HG02973 (cell line): ENCODE measurements around the gene TENM4.
"Not testable (repeated sequence)": the region's sequence is repeated elsewhere in the genome, so short reads cannot be mapped to it uniquely, and the experiment has no call there.

Experiments
- ATAC-seq: cut with Tn5 transposase; IDR thresholded peaks from one replicate; pipeline ENCODE4 v1.9.1; 2021; ENCODE audit warnings: moderate library complexity; ENCODE audit not compliant: unreplicated experiment

TENM4 gene

DNA sequence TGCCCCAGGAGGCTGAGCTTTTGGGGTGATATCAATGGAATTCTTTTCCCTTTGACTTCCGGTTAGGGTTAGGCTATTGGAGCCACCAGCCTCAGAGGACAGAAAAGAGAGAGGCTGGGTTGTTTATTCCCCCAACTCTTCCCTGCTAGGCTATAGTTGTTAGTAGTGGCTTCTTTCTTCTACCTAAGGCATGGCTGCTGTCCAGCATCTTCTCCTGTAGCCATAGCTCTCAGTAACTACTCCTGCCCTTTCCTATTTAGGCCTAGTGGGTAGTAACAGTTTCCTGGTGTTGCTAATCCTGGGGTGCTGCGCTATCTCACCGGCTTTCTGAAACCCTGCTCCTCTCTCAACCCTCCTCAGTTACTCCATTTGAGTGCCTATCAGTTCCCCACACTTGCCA, 184.9 kb downstream of the TENM4 start:
- ATAC-seq, result no peak

DNA sequence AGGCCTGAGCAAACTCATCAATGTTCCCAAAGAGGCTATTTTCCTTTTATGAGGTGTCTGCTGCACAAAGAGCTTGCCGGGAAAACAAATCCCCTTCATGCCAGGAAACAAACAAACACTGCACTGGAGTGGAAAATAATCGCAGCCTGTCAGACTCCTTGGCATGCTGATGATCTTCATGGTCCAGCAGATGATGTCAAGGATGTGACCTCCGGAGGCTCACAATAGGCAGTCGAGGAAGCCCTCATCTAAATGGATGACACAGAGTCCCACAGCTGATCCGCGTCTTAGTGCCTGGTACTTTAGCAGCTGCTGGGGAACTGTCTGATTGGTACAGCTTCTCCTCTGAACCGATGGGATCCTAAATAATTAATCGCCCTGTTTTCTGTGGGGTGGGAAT, 187.6 kb downstream of the TENM4 start:
- no peak for ATAC-seq

DNA sequence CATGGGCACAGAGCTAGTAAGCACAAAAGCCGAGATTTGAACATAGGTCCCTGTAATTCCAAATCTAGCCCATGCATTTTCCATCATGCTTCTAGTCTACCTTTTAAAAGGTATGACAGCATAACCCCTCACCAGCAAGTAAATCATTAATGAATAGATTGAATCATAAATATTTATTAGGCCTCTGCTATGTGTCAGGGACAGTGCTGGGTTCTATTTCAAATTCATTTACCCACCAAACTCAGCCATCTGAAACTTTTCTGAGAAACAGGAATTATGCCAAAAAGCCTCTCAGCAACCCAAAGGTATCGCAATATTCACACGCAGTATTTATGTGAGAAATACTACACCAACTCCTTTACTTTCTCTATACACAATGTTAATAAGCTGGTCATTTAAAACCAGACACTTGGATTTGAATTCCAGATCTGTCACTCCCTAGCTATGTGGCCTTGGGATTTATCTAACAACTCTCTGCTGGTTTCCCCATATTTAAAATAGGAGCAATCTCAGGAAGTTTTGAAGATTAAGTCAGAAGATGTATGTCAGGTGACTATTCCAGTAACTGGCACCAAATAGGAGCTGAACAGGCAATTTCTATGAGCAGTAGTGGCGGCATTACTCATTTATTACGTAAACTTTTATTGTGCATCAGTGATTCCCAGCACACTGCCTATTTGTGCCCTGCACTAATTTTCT, 191.4 kb downstream of the TENM4 start:
- ATAC-seq, result no peak

DNA sequence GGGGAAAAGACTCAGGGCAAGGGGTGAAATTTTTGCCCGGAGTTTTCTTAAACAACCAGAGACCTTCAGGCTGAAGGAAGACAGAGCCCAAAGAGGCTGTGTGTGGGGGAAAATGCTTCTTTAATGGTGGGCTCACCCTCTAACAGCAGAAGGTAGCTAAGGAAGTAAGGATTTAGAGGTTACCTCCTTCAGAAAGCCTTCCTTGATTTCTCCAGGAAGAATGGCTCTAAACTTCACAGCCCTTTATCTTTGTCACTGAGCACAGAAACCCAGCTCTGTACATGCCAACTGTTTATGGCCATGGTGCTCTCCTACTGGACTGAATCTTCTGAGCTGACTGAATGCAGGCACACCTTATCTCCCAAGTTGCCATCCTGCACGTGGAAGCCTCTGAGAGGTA, 196.0 kb downstream of the TENM4 start:
- no peak for ATAC-seq

DNA sequence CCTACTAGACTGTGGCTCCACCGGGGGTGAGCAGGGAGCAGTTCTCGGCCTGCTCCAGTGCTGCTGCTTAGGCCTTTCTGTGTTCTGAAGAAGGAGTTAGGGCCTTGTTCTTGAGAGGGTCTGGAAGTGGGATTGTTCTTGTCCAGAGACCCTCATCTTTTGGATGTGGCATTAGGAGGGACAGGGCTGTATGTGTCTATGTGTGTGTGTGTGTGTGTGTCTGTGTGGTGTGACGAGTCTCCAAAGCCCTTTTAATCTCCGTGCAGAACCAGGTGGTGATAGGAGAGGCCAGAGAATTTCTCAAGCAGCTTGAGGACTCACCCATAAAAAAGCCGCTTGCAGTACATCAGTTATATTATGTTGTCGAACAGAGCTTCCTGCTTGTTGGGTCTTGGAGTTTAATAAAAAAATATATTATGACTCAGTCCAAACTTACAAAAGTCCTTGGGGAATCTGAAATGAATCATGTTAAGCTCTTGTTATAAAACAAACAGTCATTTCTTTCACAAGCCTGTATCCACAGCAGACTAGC, 196.5 kb downstream of the TENM4 start:
- ATAC-seq, result no peak

DNA sequence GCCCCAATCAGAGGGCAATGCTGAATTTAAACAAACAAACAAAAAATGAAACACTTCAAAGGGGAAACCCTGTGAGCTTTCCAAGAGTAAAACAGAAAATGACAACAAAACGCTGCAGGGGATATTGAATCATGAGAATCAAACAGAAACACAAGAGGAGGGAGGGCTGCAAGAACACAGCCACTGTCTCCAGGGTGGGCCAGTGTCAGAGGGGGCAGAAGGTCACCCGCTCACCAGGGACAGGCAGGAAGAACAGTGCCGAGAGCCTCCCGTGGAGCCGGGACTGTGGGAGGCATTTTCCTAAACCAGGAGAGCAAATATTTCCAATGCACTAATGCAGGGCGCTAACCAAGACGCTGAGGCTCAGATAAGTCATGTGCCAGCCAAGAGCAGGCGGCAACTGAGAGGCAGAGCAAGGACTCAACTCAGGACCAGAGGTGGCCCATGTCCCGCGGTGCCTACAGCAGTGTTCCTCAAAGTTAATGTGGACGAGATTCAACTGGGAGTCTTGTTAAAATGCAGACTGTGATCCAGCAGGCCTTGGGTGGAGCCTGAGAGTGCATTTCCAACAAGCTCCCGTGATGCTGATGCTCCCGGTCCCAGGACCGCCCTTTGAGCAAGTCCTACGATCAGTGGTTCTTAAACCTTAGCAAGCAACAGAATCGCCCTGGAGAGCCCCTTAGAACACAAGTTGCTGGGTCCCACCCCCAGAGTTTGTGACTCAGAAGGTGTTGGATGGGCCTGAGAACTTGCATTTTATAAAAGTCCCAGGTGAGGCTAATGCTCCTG, 197.2 kb downstream of the TENM4 start:
- no peak for ATAC-seq

DNA sequence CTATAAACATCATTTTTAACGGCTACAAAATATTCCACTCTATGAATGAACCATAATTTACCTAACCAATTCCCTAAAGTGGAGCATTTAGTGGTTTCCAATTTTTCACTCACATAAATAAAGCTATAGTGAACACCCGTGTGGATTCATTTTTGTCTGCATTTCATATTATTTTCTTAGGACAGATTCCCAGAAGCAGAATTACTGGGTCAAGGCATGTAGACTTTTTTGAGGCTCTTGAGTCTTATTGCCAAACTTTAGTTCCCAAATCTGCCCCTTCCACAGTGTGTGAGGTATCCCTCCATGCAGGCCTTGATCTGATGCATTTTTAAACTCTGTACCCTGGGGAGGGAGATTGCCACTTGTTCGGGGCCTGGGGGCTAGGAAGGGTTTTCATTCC, 198.2 kb downstream of the TENM4 start:
- no peak for ATAC-seq

DNA sequence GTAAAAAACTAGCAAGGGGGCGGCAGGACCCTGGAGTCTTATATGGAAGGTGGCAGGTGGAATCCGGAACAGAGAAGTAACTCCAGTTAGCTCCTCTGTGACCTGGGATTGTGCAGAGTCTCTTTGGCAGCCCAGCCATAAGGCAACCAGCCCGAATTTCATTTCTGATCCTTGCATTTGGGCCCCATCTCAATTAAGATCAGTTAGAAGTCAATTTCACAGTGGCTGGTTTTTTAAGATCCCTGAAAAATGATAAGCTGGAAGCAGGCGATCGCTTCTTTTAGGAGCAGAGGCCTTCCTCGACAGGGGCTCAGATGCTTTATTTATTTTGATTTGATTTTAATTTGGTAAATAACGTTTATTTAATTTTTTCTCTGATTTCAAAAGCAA, 199.0 kb downstream of the TENM4 start:
- ATAC-seq, result no peak

DNA sequence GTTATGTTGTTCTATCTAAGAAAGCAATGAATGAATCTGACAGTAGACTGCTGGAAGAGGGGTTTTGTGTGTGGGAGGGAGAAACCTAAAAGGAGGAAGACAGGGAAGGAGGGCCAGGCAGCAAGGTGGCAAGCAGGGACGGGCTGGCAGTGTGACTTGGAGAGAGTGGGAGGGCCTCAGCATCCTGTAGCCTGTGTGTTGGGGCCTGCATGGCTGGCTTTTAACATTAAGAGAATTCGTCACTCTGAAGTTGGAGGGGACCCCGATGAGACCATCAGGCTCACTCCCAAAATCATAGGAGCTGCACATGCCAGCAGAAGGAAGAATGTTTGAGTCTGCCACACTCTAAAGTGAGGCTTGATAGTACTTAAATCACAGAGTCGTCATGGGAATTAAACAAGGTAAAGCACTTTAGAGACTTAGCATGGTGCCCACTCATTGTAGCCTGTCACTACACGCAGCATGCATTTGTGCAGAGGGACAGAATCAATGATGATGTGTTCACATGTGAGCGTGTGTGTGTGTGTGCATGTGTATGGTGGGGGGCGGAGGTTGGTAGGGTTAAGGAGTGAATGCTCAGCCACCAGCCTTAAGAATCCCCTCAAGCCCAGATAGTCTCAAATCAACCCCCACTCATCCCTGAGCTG, 199.5 kb downstream of the TENM4 start:
- no peak for ATAC-seq

DNA sequence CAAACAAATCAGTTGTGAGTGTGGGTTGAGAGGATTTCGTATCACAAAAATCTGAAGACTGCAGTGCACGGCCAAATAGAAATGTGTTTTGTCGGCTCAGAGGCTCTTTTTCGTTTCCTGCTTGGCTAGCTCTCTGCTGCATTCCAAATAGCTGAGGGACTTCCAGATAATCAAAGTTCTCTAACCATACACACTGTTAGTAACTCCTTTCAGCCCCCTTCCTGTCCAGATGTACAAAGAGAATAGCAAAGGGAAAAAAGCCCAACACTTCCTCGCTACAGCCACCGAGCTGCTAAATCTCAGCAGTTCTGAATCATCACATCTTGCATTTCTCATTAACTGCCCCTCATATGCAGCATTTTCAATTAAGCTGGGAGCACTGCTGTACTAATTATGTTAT, 203.1 kb downstream of the TENM4 start:
- no peak for ATAC-seq

DNA sequence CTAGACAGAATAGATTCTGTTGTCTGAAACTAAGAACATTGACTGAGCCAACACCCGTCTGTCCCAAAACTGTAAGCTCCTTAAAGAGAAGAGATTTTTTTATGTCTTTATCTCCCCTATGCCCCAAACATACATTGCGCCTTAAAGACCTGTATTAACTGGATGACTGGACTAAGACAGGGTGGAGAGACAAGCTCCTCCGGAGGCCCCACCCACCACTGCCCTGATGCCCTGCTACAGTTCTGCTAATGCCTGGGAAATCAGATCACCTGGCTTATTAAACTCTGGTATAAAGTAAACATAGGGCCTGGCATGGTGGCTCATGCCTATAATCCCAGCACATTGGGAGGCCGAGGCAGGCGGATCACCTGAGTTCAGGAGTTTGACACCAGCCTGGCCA, 203.7 kb downstream of the TENM4 start:
- no peak for ATAC-seq

DNA sequence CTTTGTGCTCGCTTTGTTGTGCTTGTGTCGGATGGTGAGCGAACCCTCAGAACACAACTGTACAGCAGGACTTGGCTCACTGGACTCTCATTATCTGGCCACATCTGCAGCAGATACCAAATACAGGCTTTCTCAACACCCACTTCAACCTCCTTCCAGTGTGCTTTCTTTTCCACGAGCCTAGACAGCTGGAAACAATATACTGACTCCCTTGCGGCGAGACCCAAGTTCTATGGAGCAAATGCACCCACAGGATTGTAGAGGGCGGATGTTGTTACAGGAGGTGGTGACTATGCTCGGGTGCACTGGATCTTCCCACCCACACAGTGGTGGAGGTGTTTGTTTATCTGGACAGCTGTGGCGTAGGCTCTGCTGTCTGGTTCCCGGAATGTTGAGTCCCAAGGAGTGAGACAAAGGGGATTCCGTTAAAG, 204.3 kb downstream of the TENM4 start:
- no peak for ATAC-seq

DNA sequence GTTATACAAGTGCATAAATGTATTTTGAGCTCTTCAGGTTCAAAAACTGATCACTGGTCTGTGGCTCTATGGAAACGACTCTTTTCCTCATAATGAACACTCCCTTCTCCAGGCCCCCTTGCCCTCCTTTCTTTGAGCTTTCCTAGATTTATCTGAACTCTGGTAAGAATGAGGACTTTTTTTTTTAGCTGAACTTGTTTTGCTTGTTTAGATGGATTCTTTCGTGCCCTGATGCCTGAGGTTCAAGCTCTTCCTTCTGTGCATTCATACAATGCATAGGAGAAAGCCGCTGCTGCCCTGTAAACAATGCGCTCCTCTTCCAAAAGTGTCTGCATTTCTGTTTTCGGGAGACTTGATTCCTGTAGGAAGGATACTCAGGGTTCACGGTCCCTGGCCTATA, 205.1 kb downstream of the TENM4 start:
- ATAC-seq, result no peak

DNA sequence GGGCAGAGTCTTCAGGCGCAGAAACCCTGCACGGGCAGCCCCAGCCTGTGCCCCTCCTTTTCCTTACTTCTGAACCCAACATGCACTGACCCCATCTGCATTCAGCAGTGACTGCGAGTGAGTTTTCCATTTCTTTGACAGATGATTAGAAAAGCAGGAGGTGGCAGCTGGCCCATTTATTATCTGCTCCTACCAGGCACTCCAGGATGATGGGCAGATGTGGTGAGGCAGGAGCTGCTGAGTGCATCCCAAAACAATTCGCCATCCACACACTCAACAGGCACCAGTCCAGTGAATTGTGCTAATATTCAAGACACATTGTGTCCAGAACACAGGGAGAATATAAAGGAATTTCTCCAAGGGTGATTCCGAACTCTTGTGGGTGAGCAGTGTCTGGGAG, 208.5 kb downstream of the TENM4 start:
- no peak for ATAC-seq

DNA sequence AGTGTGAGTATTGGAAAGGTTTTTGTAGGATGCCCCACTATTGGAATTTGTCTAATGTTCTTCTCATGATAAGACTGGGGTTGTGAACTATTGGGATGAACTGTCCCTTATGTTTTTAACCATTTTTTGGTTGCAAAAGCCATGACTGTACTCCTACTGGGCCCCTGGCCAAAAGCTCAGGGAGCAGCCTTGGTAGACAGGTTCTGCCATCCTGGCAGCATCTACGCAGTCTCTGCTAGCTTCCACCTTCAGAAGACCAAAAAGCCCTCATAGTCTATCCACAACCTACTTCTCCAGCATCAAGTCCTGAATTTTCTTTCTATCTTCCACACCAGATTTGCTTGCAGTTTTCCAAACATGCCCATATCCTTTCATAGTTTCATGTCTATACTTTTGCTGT, 211.8 kb downstream of the TENM4 start:
- ATAC-seq, result no peak

DNA sequence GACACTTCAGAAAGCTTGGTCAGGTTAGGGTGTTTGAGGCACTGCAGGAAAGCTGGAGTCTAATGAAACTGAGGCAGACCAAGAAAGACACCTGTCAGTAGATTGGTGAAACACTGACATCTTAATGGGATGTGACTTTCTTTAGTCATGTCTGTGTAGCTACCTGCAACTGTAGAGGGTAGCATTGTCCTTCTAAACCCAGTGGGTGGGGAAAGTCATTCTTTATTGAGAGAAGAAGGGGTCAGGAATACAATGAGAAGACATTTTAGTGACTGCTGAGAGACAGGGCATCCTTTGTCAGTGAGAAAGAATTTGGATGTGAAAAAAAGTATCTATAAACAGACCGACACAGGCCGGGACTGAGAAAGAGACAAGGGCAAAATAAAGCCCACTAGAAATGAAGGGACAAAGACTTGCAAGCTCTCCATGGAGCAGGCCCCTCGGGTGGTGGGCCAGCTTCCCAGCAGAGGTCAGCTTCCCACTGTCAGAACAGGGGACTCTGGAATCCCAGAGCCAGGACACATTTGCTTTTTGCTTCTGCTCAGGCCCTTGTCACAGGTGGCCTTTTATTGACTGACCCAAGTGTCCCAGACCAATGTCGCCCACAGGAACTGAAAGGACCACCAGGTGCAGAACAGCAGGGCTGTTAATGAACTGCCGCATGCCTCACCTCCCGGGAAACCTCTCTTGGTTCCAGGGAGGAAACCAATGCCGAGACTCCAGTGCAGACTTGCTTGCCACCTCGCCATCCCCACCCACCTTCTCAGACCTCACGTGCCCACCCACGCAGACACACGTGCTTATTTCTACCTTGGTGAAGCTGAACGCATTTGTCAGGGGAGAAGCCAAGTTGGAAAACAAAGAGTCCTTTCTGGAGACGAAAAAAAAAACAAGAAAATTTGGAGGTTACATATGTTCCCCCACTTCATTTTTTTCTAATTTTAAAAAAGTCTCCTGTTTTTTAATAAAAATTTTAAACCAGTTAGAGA, 212.8 kb downstream of the TENM4 start:
- ATAC-seq, result no peak

DNA sequence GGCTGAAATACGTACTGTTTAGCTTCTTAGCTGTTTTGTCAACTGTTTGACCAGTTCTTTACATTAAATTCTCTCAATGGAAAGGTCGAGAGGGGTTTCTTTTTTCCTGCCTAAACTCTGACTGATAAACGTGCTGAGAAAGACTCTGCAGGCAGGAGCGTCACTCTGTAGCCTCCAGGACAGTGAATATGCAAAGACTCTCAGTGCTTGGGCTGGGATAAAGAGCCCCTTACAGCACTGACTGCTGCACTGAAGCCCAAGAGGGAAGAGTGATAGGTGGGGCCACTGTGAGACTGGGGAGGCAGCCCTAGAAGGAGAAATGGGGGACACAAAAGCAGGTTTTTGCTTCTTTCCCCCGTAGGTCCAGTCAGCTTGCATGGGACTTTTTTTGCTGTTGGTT, 213.5 kb downstream of the TENM4 start:
- ATAC-seq, result no peak

DNA sequence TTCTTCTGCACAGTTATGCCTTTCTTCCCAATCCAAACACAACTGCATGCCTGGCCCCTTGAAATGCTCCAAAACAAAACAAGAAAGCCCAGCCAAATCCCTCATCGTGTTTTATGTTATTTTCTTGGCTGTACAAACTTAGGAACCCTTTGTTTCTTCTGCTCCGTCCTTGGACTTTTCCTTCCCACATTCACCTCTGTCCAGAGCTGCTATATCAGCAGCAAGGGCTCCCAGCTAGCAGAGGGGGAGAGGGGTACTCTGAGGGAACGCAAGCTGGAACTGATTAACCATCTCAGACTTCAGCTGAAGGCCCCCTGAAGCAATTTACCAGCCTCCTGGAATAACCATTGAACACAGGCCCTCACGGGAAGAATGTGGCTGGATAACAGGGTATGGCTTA, 214.7 kb downstream of the TENM4 start:
- ATAC-seq, result no peak

DNA sequence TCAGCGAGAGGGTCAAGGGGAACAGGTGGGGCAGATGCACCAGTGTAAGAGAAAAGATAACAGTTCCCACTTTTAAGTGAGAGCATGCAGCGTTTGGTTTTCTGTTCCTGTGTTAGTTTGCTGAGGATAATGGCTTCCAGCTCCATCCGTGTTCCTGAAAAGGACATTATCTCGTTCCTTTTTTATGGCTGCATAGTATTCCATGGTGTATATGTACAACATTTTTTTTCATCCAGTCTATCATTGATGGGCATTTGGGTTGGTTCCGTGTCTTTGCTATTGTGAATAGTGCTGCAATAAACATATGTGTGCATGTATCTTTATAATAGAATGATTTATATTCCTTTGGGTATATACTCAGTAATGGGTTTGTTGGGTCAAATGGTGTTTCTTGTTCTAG, 218.7 kb downstream of the TENM4 start:
- not testable (repeated sequence) for ATAC-seq

DNA sequence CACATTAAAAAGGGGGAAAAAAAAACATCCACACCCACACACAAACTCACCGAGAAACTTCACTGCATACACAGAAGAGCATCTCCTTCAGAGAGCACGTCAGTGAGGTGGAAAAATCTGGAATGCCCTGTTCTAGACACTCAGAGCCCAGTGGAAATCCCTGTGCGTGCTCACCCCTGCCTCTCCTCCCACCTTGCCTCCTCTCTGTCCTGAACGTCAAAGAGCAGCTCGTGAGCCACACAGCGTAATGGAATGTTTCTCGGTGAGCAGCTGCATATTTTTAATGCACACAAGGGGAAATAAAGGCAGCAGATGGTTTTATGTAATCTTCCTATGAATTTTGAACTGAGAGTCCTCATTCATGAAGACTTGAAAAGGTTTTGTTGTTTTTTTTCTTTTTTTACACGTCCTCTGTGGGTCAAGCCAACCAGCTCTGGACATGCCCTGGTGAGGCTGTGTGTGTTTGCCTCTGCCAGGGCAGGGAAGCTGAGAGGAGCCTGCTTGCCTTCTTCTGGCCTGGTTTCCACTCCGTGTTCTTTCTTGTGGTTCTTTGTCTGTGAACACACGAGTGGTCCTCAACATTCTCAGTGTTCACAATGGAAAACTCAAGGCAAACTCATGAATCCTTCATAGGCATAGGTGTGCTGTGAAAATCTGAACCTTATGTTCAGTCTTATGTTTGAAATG, 219.2 kb downstream of the TENM4 start:
- ATAC-seq, result no peak
